Memory B cell (primary cell): ENCODE measurements around the gene IL1RN.
A peak's percentile ranks its signal among the peaks of the same experiment; 100 is the strongest.

Source experiments
- ATAC-seq: fragments of 150-1000 bp; cut with Tn5 transposase; 2 replicates; pipeline ENCODE4 v1.10.0; 2021; ENCODE audit warnings: low read depth, mild to moderate bottlenecking, moderate library complexity
- DNase-seq, 2 donors: peaks; one replicate each; pipeline ENCODE4 v3.0.0; 2022; ENCODE audit warnings: low spot score in 2 of 2
- H3K27ac Mint-ChIP-seq: one replicate; pipeline ENCODE4 v1.8.0; 2022; ENCODE audit warnings: mild to moderate bottlenecking, moderate library complexity, mixed read lengths
- H3K27me3 Mint-ChIP-seq: one replicate; pipeline ENCODE4 v1.8.0; 2022; ENCODE audit warnings: mixed read lengths
- H3K36me3 Mint-ChIP-seq: one replicate; pipeline ENCODE4 v1.8.0; 2022; ENCODE audit warnings: mild to moderate bottlenecking, mixed read lengths
- H3K4me1 Mint-ChIP-seq: one replicate; pipeline ENCODE4 v1.8.0; 2022; ENCODE audit warnings: mixed read lengths
- H3K4me3 Mint-ChIP-seq: one replicate; pipeline ENCODE4 v1.8.0; 2022; ENCODE audit warnings: mild to moderate bottlenecking, moderate library complexity, mixed read lengths
- H3K9me3 Mint-ChIP-seq: one replicate; pipeline ENCODE4 v1.8.0; 2022; ENCODE audit warnings: mixed read lengths

IL1RN gene

DNA sequence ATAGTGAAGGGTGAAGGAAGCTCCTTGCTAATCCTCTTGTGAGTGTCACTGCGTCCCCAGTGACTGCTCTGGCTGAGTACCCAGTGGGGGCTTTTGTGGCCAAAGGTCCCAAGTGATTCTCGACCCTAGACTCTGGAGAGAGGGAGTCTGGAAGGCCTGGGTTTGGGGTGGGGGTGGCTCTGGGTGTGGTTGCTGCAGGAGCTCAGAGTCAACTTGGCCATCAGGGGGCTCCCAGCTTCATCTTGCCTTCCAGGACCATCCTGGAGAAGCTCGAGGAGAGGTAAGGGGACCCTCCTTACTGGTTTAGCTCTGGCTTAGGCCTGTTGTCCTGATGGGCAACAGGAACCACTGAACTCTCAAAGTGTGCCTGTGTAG, 47.0 kb downstream of the IL1RN start:
- H3K36me3 Mint-ChIP-seq, result peaks cover 10% of the 10 kb centered on the region
- H3K27ac Mint-ChIP-seq, result peak overlapping the region; percentile 89

DNA sequence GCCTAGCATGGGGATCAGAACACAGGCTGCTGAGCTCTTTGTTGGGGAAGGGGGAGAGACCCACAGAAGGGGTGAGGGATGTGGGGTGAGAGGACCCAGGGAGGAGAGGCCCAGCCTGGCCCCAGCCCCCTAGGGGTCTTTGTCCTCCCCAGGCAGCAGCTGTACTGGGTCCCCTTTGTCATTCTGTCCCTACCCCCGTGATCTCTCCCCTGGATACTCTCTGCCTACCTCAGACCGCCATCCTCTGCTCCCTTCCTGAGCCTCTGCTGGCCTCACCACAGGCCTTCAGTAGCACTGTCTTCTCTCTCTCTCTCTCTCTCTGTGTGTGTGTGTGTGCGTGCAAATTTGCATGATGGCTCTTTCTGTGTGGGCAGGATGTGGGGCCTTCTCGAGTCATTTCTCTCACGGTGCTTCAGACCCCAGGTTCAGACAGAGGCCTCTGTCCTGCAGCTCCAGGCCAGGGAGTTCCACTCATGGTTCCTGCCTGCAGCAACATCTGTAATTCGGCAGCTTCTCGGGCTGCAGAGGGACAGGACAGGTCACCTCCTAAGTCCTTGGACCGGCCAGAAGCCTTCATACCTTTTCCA, 47.7 kb downstream of the IL1RN start:
- DNase-seq (peak; percentile 60 to 61), ATAC-seq (peak; percentile 70)
- H3K4me1 Mint-ChIP-seq, result peaks cover 53% of the 10 kb centered on the region
- no peaks in the 10 kb centered on the region for H3K27me3 Mint-ChIP-seq
- H3K4me3 Mint-ChIP-seq, result peak overlapping the region; percentile 82
- H3K36me3 Mint-ChIP-seq, result peaks cover 10% of the 10 kb centered on the region
- peak overlapping the region; percentile 89 for H3K27ac Mint-ChIP-seq
- peaks cover 2% of the 10 kb centered on the region for H3K9me3 Mint-ChIP-seq

More for the DNA sequence above, 47.0 kb downstream of the IL1RN start:
- H3K4me3 Mint-ChIP-seq, result peak overlapping the region; percentile 82
- H3K9me3 Mint-ChIP-seq, result peaks cover 2% of the 10 kb centered on the region
- ATAC-seq (no peak), DNase-seq (no peak)
- H3K4me1 Mint-ChIP-seq, result peaks cover 52% of the 10 kb centered on the region
- no peaks in the 10 kb centered on the region for H3K27me3 Mint-ChIP-seq

DNA sequence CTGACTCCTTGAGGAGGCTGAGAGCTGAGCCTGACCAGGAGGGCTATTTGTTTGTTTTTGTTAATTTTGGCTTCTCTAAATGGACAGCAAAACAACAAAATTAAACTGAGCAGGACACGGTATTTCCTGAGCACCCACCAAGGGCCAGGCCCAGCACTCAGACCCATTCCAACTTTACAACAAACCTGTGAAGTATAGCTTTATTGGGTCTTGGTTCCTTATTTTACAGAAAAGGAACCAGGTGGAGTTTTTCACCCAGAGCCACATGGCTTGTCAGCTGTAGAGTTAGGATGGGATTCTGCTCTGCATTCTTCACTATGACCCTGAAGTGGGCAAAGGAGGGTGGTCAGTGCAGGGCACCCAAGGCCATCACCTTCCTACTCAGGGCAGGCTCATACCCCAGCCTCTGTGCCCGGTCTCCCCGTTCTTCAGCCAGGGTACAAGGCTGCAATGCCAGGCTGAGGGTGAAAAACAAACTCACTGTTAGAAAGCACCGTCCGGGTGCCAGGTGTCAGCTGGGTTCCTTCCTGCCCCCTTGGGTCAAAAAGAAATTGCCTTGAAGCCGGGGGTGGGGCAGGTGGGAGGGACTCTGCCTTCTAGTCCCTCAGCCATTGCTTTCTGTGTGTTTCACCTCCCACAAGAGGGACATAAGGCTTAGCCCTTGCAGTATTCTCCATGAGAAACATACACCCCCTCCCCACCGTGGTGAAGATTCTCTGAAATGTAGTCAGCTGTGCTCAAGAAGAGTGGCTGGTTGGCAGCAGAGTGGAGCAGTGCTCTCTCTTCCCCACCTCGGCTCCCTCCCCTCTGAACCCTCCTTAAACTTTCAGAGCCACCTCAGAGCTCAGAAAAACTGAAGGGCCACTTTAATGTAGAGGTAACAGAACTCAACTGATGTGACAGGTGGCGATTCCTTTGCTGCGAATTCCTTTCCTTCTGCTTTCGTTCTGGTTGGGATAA, 48.6 kb downstream of the IL1RN start:
- ATAC-seq, result peak; percentile 62
- Mint-ChIP-seq H3K9me3 (peaks cover 2% of the 10 kb centered on the region), H3K4me1 (peaks cover 56% of the 10 kb centered on the region), H3K27me3 (no peaks in the 10 kb centered on the region), H3K4me3 (peak overlapping the region; percentile 82), H3K36me3 (peaks cover 13% of the 10 kb centered on the region), H3K27ac (peak overlapping the region; percentile 89)
- peak; percentile 54 to 58 for DNase-seq

DNA sequence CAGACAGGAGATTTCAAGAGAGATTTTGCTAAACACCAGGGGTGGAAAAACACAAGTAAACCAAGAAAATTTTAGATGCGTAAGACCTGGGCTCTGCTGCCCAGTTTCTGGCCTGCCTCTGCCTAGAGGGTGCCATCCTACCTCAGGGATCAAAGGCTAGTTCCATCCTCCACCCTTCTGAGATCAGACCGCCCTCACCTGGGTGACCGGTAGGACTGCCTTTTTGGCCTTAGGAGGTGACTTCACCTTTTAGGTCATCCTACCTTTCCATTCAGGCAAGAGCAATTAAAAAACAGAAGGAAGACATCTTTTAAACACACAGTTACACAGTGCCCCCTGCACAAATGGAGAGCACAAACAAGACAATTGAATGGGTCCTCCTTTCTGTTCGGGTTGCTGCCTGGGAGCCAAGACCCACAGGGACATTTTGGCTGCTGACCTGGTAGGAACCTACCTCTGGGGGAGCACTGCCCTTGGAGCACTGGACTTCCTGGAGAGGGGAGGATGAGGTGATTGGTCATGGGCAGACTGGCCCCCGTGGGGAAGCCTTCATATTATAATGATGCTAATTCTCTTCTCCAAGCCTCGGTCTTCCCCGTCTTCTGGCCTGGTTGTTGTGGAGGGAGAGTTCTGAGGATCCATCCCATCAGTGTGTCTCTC, 49.4 kb downstream of the IL1RN start:
- Mint-ChIP-seq H3K9me3 (no peaks in the 10 kb centered on the region), H3K27ac (peak overlapping the region; percentile 50), H3K27me3 (no peaks in the 10 kb centered on the region), H3K36me3 (peaks cover 10% of the 10 kb centered on the region), H3K4me3 (peak overlapping the region; percentile 82), H3K4me1 (peaks cover 56% of the 10 kb centered on the region)
- ATAC-seq (no peak), DNase-seq (no peak)

DNA sequence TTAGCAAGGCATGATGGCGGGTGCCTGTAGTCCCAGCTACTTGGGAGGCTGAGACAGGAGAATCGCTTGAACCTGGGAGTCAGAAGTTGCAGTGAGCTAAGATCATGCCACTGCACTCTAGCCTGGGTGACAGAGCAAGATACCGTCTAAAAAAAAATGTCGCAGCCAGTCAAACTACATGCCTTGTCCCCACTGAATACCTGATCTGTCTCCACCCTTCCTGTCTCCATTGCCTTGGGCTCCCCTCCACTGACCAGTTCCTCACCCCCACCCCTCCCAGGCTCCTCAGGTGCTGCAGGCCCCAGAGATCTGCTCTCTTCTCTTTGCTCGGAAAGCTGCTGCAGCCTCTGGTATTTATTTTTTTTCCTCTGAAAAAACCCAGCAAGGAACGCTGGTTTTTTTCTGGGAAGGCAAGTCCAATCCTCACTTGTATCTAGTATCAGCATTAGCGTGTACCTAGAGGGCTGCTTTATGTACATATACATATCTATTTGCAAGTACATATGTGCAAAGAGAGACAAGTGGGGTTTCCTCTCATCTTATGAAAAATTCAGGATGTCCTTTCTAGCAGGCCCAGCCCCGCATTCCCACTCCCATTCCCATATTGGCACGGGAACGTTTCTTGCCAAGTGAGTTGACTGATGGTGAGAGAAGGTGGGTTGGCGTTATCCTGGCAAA, 50.8 kb downstream of the IL1RN start:
- ATAC-seq, result no peak
- Mint-ChIP-seq H3K27ac (peak overlapping the region; percentile 49), H3K9me3 (no peaks in the 10 kb centered on the region), H3K4me3 (peak overlapping the region; percentile 31), H3K27me3 (no peaks in the 10 kb centered on the region), H3K4me1 (peaks cover 53% of the 10 kb centered on the region), H3K36me3 (peaks cover 10% of the 10 kb centered on the region)
- no peak for DNase-seq

DNA sequence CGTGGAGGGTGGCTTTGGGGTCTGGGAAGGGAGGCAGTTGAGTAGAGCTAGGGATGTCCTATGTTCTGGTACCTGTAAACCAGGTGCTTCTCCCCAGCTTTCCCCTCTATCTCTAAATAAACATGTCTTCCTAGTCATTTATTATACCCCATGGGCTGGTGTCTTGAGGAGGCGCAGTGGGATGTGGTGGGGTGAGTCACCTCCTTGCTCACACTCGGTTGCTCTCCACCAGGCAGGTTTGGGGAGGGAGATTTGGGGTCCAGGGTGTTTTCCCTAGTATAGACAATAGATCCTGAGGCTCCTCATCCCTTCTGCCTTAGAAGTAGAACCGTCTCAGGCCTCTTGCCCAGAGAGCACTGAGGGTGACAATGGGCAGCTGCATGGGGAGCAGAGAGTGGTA, 51.5 kb downstream of the IL1RN start:
- Mint-ChIP-seq H3K36me3 (peaks cover 13% of the 10 kb centered on the region), H3K27ac (peak overlapping the region; percentile 49), H3K9me3 (no peaks in the 10 kb centered on the region), H3K27me3 (no peaks in the 10 kb centered on the region), H3K4me1 (peaks cover 52% of the 10 kb centered on the region), H3K4me3 (peak overlapping the region; percentile 60)
- no peak for ATAC-seq
- DNase-seq, result no peak

DNA sequence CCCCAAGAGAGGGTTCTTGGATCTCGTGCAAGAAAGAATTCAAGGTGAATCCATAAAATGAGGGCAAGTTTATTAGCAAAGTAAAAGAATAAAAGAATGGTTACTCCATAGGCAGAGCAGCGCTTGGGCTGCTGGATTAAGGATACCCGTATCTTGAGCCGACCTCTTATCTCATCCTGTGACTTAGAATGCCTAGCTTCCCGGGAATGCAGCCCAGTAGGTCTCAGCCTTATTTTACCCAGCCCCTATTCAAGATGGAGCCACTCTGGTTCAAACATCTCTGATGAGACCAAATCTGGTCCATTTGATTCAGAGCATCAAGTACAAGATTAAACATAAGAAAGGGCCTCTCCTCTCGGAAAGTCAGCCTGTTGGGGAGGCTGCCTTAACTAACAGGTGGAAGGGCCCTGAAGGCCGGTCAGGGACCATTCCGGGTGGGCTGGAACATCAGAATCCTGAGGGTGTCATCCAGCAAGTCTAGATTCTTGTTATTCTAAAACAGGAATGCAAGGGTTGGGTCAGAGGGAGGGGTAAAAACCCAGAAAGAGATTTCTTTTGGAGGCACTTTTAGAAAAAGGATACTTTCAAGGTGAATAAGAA, 52.1 kb downstream of the IL1RN start:
- Mint-ChIP-seq H3K9me3 (no peaks in the 10 kb centered on the region), H3K27ac (peak overlapping the region; percentile 49), H3K4me3 (no peak overlapping the region), H3K27me3 (no peaks in the 10 kb centered on the region), H3K4me1 (peaks cover 54% of the 10 kb centered on the region), H3K36me3 (peaks cover 15% of the 10 kb centered on the region)
- DNase-seq (no peak), ATAC-seq (no peak)

DNA sequence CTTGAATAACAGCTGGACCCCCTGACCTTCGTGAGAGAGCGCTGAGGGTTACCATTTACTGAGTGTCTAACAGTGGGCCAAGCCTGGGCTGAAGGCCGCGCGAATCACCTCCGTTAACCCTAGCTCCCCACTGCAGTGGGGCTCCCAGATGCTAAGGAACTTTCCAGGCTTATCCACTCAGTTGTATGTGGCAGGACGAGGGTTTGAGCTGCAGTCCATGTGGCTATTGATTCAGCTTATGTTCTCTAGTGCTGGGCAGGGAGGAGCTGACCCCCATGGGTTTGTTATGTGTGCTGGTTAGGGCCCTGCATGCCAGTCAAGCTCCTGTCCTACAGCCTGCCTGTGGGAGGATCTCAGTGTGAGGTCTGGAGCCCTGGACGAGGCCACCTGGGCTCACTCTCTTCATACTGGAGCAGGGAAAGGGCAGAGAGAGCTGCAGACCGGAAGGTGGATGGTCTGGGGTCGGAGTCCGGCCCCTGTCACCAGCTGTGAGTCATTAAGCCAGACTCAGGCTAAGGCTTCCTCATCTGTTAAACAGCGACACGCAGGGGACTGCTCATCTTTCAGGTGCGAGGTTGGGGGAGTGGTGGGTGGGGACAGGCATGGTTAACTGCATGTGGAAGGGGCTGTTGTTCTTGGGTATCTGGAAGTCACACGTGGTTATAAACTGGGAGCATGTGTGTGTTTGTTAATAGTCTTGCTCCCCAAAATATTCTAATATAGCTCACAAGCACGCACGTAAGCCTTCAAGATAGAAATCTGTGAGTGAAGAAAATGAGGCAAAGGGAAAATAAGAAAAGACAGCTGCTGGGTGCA, 52.9 kb downstream of the IL1RN start:
- Mint-ChIP-seq H3K4me1 (peaks cover 52% of the 10 kb centered on the region), H3K36me3 (peaks cover 16% of the 10 kb centered on the region), H3K27ac (peak overlapping the region; percentile 69), H3K27me3 (no peaks in the 10 kb centered on the region), H3K9me3 (no peaks in the 10 kb centered on the region), H3K4me3 (peak overlapping the region; percentile 55)
- DNase-seq, result no peak
- ATAC-seq, result no peak

DNA sequence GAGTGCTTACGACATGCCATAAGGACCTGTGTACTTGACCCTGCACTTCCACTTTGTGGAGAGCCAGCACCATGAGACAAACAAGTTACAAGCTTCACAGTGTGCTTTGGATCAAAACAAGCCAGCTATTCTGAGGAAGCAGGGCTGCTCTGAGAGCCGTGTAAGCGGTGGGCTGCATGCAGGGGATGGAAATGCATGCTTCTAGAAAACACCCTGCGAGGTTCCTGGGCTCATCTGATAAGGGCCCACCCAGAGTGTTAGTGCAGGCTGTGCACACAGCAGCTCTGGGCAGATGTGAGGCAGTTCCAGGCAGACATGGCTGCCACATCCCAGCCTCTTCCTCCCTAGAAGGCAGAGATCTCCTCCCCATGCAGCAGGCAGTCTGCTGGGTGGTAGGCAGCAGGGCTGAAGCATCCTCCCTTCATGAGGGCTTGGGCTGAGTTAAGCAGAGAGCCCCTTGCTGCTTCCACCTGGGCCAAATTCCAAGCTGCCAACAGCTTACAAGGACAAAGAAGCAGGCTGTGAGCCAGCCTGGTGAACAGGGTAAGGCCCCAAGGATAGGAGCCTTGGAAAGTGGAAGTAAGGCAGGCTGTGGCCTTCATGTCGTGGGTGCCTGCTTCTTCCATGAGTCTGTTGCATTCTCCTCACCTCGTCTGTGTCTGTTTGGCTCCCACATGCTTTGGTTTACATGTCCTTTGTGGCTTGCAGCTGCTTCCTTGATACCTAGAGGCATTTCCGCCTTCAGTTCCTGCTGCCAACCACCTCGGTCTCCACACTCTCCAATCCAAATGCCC, 54.1 kb downstream of the IL1RN start:
- DNase-seq (no peak), ATAC-seq (no peak)

DNA sequence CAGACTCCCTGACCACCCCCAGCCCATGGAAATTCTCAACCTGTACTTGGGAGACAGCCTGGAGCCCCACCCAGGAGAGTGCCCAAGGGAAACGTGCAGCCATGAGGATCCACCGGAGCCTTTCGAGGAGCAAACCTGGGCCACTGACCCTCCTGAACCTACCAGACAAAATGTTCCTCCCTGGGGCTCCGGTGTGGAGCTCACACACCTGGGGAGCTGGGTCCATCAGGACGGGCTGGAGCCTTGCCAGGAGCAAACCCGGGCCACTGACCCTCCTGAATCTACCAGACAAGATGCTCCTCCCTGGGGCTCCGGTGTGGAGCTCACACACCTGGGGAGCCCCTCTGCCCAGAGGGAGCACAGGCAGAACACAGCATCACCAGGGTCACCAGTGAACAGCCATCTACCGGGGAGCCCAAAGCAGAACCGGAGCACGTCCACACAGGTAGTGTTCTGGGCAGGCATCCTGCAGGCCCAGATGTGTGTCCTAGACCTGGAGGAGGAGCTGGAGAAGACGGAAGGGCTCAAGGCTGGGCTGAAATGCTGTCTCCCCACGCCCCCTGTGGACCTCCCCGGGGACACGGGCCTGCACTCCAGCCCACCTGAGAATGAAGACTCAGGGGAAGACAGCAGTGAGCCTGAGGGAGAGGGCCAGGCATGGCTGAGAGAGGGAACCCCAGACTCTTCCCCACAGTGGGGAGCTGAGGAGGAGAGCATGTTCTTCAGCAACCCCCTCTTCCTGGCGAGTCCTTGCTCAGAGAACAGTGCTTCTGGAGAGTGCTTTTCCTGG, 55.3 kb downstream of the IL1RN start:
- H3K9me3 Mint-ChIP-seq, result no peaks in the 10 kb centered on the region
- no peak overlapping the region for H3K4me3 Mint-ChIP-seq
- peaks cover 58% of the 10 kb centered on the region for H3K4me1 Mint-ChIP-seq
- H3K27ac Mint-ChIP-seq, result peak overlapping the region; percentile 12
- H3K27me3 Mint-ChIP-seq, result no peaks in the 10 kb centered on the region
- ATAC-seq, result no peak
- DNase-seq, result no peak
- H3K36me3 Mint-ChIP-seq, result peaks cover 24% of the 10 kb centered on the region

More for the DNA sequence above, 54.1 kb downstream of the IL1RN start:
- Mint-ChIP-seq H3K4me3 (peak overlapping the region; percentile 17), H3K4me1 (peaks cover 57% of the 10 kb centered on the region), H3K9me3 (no peaks in the 10 kb centered on the region), H3K36me3 (peaks cover 23% of the 10 kb centered on the region), H3K27ac (peak overlapping the region; percentile 69), H3K27me3 (no peaks in the 10 kb centered on the region)

DNA sequence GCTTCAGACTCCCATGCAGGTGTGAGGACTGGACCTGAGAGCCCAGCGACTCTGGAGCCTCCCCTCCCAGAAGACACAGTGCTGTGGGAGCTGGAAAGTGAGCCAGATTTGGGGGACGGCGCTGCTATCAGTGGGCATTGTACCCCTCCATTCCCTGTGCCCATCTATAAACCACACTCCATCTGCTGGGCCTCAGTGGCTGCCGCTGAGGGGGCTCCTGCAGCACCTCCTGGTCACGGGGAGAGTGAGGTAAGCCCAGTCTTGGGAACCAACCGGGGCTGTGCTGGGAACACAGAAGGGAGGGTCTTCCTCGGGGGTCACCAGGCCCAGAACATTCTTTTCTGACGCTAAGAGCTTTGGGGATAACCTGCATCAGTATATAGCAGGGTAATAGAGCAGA, 55.9 kb downstream of the IL1RN start:
- Mint-ChIP-seq H3K36me3 (peaks cover 23% of the 10 kb centered on the region), H3K9me3 (no peaks in the 10 kb centered on the region), H3K4me3 (no peak overlapping the region), H3K27ac (peak overlapping the region; percentile 12), H3K27me3 (no peaks in the 10 kb centered on the region), H3K4me1 (peaks cover 57% of the 10 kb centered on the region)
- ATAC-seq (no peak), DNase-seq (no peak)
